ENCODE measurements around the gene PTPRE. TPM values are rescaled to one million over a fixed set of nuclear protein-coding genes. Genes with fewer than 3 reads are reported as not detected.

PTPRE gene
- total and polyA plus RNA-seq, 7 donors, result 0.48 to 4.5 (median 2.7) TPM

GRCh38 chr10:127919418-127920271 is 12.7 kb downstream of the PTPRE start:
- DNase-seq, result no peak
- intact Hi-C loops (cut with DNase I), result no loop called here

GRCh38 chr10:127920306-127921074 is 13.6 kb downstream of the PTPRE start:
- H3K27me3 ChIP-seq (ENCODE audit: insufficient read depth in 3 of 3, low read length in 2 of 3), result no peaks in the 10 kb centered on the region
- intact Hi-C loops (cut with DNase I), result no loop called here
- no peak for ATAC-seq
- no peaks in the 10 kb centered on the region for H3K36me3 ChIP-seq (ENCODE audit: insufficient read depth in 1 of 2, low read depth in 1 of 2)
- no peak for DNase-seq
- 76 to 81% (median 76%) methylated on average over 11 of the region's 11 CpGs for WGBS, 3 donors
- H3K4me3 ChIP-seq, result no peak overlapping the region
- peaks cover 47% of the 10 kb centered on the region for H3K4me1 ChIP-seq
- no peak for TF ChIP-seq CTCF (IDR thresholded peaks at IDR 0.05)
- no peaks in the 10 kb centered on the region for H3K9me3 ChIP-seq
- peak overlapping the region; percentile 74 for H3K27ac ChIP-seq

More at GRCh38 chr10:127919418-127920271, 12.7 kb downstream of the PTPRE start:
- Histone ChIP-seq H3K9me3 (no peaks in the 10 kb centered on the region), H3K27ac (peak overlapping the region; percentile 74), H3K36me3 (ENCODE audit: insufficient read depth in 1 of 2, low read depth in 1 of 2) (no peaks in the 10 kb centered on the region), H3K4me3 (no peak overlapping the region), H3K4me1 (peaks cover 47% of the 10 kb centered on the region), H3K27me3 (ENCODE audit: insufficient read depth in 3 of 3, low read length in 2 of 3) (no peaks in the 10 kb centered on the region)
- peak; percentile 3 for TF ChIP-seq CTCF (IDR thresholded peaks at IDR 0.05)
- WGBS, 3 donors, result 21 to 30% (median 26%) methylated on average over 12 of the region's 12 CpGs
- ATAC-seq, result peak; percentile 51 to 72 (median 66)

GRCh38 chr10:127921075-127921752 is 14.3 kb downstream of the PTPRE start:
- 80 to 93% (median 81%) methylated on average over 11 of the region's 11 CpGs for WGBS, 3 donors
- Histone ChIP-seq H3K27me3 (ENCODE audit: insufficient read depth in 3 of 3, low read length in 2 of 3) (no peaks in the 10 kb centered on the region), H3K4me1 (peaks cover 47% of the 10 kb centered on the region), H3K27ac (no peak overlapping the region), H3K36me3 (ENCODE audit: insufficient read depth in 1 of 2, low read depth in 1 of 2) (no peaks in the 10 kb centered on the region), H3K4me3 (no peak overlapping the region), H3K9me3 (no peaks in the 10 kb centered on the region)
- intact Hi-C loops (cut with DNase I), result no loop called here
- no peak for TF ChIP-seq CTCF (IDR thresholded peaks at IDR 0.05)
- DNase-seq, result no peak
- ATAC-seq, result no peak

- DNase-seq (no peak), ATAC-seq (no peak)
- Histone ChIP-seq H3K4me3 (no peak overlapping the region), H3K4me1 (peaks cover 47% of the 10 kb centered on the region), H3K36me3 (ENCODE audit: insufficient read depth in 1 of 2, low read depth in 1 of 2) (no peaks in the 10 kb centered on the region), H3K9me3 (no peaks in the 10 kb centered on the region), H3K27me3 (ENCODE audit: insufficient read depth in 3 of 3, low read length in 2 of 3) (no peaks in the 10 kb centered on the region), H3K27ac (no peak overlapping the region)
- WGBS, 3 donors, result 45 to 82% (median 56%) methylated on average over 2 of the region's 2 CpGs
- TF ChIP-seq CTCF (IDR thresholded peaks at IDR 0.05), result no peak
- intact Hi-C loops (cut with DNase I), result no loop called here
Measured at GRCh38 chr10:127921753-127922145, 14.8 kb downstream of the PTPRE start.
